Keratinocyte (primary cell): ENCODE results near the gene AP4M1. TPM values are rescaled to one million over a fixed set of nuclear protein-coding genes. Genes with fewer than 3 reads are reported as not detected.

ENCODE experiments used
- DNase-seq: peaks from one replicate; pipeline ENCODE4 v3.0.0-alpha.2; 2011; ENCODE audit warnings: low read depth, missing footprints, low spot score
- FAIRE-seq: peaks from 2 replicates; lab custom pipeline; 2011; peaks lifted over from hg19 to GRCh38; lab: Jason Lieb, UNC
- H2AFZ ChIP-seq: 2 replicates; pipeline ENCODE4 v1.6.0; 2012; ENCODE audit warnings: low read length, control low read depth, inconsistent platforms; ENCODE audit not compliant: control insufficient read depth
- H3K27ac ChIP-seq: 2 replicates; pipeline ENCODE4 v1.5.1; 2011; ENCODE audit warnings: low read length; ENCODE audit not compliant: control insufficient read depth, insufficient read depth
- H3K27me3 ChIP-seq: 3 replicates; pipeline ENCODE4 v1.6.0; 2011; ENCODE audit warnings: low read length; ENCODE audit not compliant: control insufficient read depth, insufficient read depth; ENCODE audit errors: extremely low read depth
- H3K36me3 ChIP-seq, 2 experiments: 2 replicates in 1 of 2; 3 replicates in 1 of 2; pipeline ENCODE4 v1.5.1; 2011; ENCODE audit warnings: low read length in 2 of 2, mild to moderate bottlenecking in 1 of 2; ENCODE audit not compliant: control insufficient read depth in 2 of 2, insufficient read depth in 2 of 2; ENCODE audit errors: extremely low read depth in 1 of 2
- H3K4me1 ChIP-seq: 3 replicates; pipeline ENCODE4 v1.5.1; 2011; ENCODE audit warnings: low read length; ENCODE audit not compliant: control insufficient read depth, insufficient read depth; ENCODE audit errors: extremely low read depth
- H3K4me2 ChIP-seq: 3 replicates; pipeline ENCODE4 v1.6.0; 2011; ENCODE audit warnings: low read depth, low read length; ENCODE audit not compliant: control insufficient read depth, insufficient read depth; ENCODE audit errors: extremely low read depth
- H3K4me3 ChIP-seq, 3 experiments: fragments of 200-600 bp in 1 of 3; sonication (generic) in 1 of 3; 2 replicates in 2 of 3; 3 replicates in 1 of 3; pipeline ENCODE4 v1.5.1; 2011 to 2016; ENCODE audit warnings: low read length in 3 of 3, mild to moderate bottlenecking in 3 of 3, control low read depth in 2 of 3, inconsistent platforms in 1 of 3, low read depth in 1 of 3, mixed read lengths in 1 of 3, mixed run types in 1 of 3, moderate library complexity in 1 of 3; ENCODE audit not compliant: control insufficient read depth in 2 of 3, insufficient read depth in 2 of 3; ENCODE audit errors: extremely low read depth in 1 of 3
- H3K79me2 ChIP-seq: 2 replicates; pipeline ENCODE4 v1.6.0; 2012; ENCODE audit warnings: low read length; ENCODE audit not compliant: control insufficient read depth, insufficient read depth
- H3K9ac ChIP-seq: 3 replicates; pipeline ENCODE4 v1.6.0; 2011; ENCODE audit warnings: low read length; ENCODE audit not compliant: control insufficient read depth, insufficient read depth; ENCODE audit errors: extremely low read depth
- H3K9me1 ChIP-seq: 3 replicates; pipeline ENCODE4 v1.6.0; 2011; ENCODE audit warnings: low read length; ENCODE audit not compliant: control insufficient read depth, insufficient read depth; ENCODE audit errors: extremely low read depth
- H3K9me3 ChIP-seq: 2 replicates; pipeline ENCODE4 v1.5.1; 2012; ENCODE audit warnings: low read depth, low read length; ENCODE audit not compliant: control insufficient read depth
- H4K20me1 ChIP-seq: 3 replicates; pipeline ENCODE4 v1.6.0; 2011; ENCODE audit warnings: low read length; ENCODE audit not compliant: control insufficient read depth, insufficient read depth; ENCODE audit errors: extremely low read depth
- EZH2 ChIP-seq: IDR thresholded peaks from one replicate; pipeline ENCODE4 v1.6.1; 2012; ENCODE audit warnings: inconsistent platforms, mild to moderate bottlenecking, low read length, moderate library complexity
- dilution Hi-C: fragments of 300-500 bp; cut with MboI; formaldehyde crosslinking; loops from one replicate; pipeline ENCODE4 v1.7.0; 2020; ENCODE audit warnings: low sequenced_read_pairs; ENCODE audit not compliant: extremely low pct_ligation_motif_present
- polyA plus RNA-seq, 5 experiments: library from polyadenylated mRNA; depleted of rRNA in 3 of 5; stranded (reverse) in 3 of 5; stranded (forward) in 1 of 5; unstranded in 1 of 5; fragments of >200 nt; gene quantifications; 1 replicate in 1 of 5; 2 replicates in 3 of 5; 3 replicates in 1 of 5; pipeline versions ENCODE4 v1.2.1 to v1.2.3, GENCODE V29; 2011 to 2012; ENCODE audit warnings: missing spikeins in 2 of 5, low read depth in 1 of 5, low replicate concordance in 1 of 5
- TF ChIP-seq, protein P1 (sequence below), 3 experiments: IDR thresholded peaks in 1 of 3; conservative IDR thresholded peaks in 1 of 3; optimal IDR thresholded peaks in 1 of 3; 2 replicates in 2 of 3; 3 replicates in 1 of 3; pipeline versions ENCODE3 to v1.5.1; 2011; ENCODE audit warnings: low read length in 3 of 3, mild to moderate bottlenecking in 3 of 3, moderate library complexity in 2 of 3, control low read depth in 1 of 3, inconsistent platforms in 1 of 3; ENCODE audit not compliant: insufficient read depth in 2 of 3; ENCODE audit errors: extremely low read depth in 1 of 3

AP4M1 gene
- polyA plus RNA-seq, 1 donor (not counting 4 experiments of a cell fraction or from before 2014, with no cell fraction given) = 14.2 TPM

DNA sequence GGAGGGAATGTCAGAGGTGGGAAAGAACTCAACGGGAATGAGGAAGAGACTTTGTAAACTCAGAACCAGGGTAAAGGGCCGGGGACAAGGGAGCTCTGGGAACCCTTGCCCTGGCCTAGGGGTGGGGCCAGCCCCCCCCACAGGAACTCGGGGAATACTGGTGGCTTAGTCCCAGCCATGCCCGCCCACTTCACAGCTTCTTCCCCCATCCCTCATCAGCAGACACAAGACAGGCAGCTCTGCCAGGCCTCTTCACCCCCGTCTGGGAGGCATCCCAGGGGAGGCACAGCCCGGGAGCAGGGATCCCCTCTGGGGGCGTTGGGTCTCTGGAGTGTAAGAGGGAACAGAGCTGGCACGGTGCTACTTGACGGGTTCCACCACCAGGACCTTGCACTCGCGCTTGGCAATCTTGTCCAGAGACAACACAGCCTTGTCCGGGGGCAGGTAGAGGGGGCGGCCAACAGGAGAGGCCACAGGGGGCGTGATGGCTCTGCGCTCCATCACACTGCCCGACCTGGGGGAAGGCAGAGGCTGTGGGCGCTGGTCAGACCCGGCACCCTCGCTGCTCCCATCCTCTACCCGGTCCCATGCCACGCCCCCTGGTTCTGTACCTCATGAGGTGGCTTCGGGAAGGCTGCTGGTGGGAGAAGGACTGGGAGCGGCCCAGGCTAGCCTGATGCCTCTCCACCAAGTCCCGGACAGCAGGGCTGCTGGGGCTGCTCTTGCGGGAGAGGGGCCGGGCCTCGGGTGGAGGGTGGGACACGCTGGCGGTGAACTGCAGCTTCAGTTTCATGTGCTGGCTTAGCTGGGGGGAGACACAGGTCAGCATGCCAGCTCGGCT lies 53.4 kb downstream of the AP4M1 start:
- dilution Hi-C loops = no loop called here
- no peaks in the 10 kb centered on the region for H3K9me1 ChIP-seq
- H3K9me3 ChIP-seq = no peaks in the 10 kb centered on the region
- peaks cover 11% of the 10 kb centered on the region for H3K79me2 ChIP-seq
- no peak for FAIRE-seq
- no peak overlapping the region for H3K27ac ChIP-seq
- TF ChIP-seq EZH2 = no peak
- TF ChIP-seq, protein P1, sequence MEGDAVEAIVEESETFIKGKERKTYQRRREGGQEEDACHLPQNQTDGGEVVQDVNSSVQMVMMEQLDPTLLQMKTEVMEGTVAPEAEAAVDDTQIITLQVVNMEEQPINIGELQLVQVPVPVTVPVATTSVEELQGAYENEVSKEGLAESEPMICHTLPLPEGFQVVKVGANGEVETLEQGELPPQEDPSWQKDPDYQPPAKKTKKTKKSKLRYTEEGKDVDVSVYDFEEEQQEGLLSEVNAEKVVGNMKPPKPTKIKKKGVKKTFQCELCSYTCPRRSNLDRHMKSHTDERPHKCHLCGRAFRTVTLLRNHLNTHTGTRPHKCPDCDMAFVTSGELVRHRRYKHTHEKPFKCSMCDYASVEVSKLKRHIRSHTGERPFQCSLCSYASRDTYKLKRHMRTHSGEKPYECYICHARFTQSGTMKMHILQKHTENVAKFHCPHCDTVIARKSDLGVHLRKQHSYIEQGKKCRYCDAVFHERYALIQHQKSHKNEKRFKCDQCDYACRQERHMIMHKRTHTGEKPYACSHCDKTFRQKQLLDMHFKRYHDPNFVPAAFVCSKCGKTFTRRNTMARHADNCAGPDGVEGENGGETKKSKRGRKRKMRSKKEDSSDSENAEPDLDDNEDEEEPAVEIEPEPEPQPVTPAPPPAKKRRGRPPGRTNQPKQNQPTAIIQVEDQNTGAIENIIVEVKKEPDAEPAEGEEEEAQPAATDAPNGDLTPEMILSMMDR (optimal IDR thresholded peaks at IDR 0.05 in 1 of 3, IDR thresholded peaks at IDR 0.05 in 1 of 3, conservative IDR thresholded peaks at IDR 0.05 in 1 of 3; ENCODE audit: extremely low read depth in 1 of 3, insufficient read depth in 2 of 3, low read length in 3 of 3) = no peak
- H3K36me3 ChIP-seq = peaks cover 16 to 28% of the 10 kb centered on the region in 2 experiments
- DNase-seq = no peak
- H4K20me1 ChIP-seq = peaks cover 7% of the 10 kb centered on the region
- H2AFZ ChIP-seq = no peak overlapping the region
- peaks cover 26% of the 10 kb centered on the region for H3K4me1 ChIP-seq
- no peak overlapping the region for H3K4me2 ChIP-seq
- no peak overlapping the region for H3K4me3 ChIP-seq
- no peak overlapping the region for H3K9ac ChIP-seq
- no peaks in the 10 kb centered on the region for H3K27me3 ChIP-seq

DNA sequence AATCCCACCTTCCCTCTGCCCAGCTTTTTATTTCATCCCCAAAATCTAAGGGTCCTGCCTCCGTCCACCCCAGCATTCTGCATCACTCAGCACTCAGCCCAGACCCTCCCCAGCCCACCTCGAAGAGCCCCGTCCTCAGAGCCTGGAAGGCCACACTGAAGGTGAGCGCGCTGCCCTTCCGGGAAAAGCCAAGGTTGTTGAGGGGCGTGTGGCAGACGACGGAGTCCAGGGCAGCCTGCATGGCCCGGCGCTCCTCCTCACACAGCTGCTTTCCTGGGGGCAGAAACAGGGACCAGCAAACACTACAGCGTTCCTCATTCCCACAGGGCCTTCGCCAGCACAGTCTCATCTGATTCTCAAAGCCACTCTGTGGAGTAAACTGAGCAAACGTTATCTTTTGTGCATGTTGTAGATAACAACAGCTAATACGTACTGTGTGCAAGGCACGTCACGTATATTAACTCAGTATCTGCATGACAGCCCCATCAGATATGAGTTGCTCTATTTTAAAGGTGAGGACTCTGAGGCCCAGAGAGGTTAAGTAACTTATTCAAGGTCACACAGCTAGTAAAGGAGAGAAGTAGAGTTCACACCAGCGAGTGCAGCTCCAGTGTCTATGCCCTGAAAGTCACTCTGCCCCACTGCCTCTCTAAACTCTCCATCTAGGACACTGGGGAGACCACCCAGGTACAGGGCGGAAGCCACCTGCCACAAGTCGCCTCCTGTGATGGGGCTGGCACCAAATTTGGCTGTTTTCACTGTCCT lies 54.3 kb downstream of the AP4M1 start:
- TF ChIP-seq, protein P1 (optimal IDR thresholded peaks at IDR 0.05 in 1 of 3, IDR thresholded peaks at IDR 0.05 in 1 of 3, conservative IDR thresholded peaks at IDR 0.05 in 1 of 3; ENCODE audit: extremely low read depth in 1 of 3, insufficient read depth in 2 of 3, low read length in 3 of 3) = no peak
- no peak for TF ChIP-seq EZH2
- Histone ChIP-seq H3K9me1 (no peaks in the 10 kb centered on the region), H2AFZ (no peak overlapping the region), H3K79me2 (peaks cover 5% of the 10 kb centered on the region), H3K36me3 (peaks cover 16 to 28% of the 10 kb centered on the region in 2 experiments), H3K4me1 (peaks cover 19% of the 10 kb centered on the region), H3K4me2 (no peak overlapping the region), H3K9ac (no peak overlapping the region), H3K4me3 (no peak overlapping the region), H4K20me1 (peaks cover 7% of the 10 kb centered on the region), H3K9me3 (no peaks in the 10 kb centered on the region), H3K27me3 (no peaks in the 10 kb centered on the region), H3K27ac (no peak overlapping the region)
- dilution Hi-C loops = no loop called here
- no peak for FAIRE-seq
- no peak for DNase-seq
